HG03469 (cell line): ENCODE measurements around the gene PPP1R3G.

ENCODE experiments used
- ATAC-seq: cut with Tn5 transposase; IDR thresholded peaks from one replicate; pipeline ENCODE4 v1.9.1; 2021; ENCODE audit warnings: mild to moderate bottlenecking, moderate library complexity, moderate number of reproducible peaks; ENCODE audit not compliant: unreplicated experiment

Gene PPP1R3G

DNA sequence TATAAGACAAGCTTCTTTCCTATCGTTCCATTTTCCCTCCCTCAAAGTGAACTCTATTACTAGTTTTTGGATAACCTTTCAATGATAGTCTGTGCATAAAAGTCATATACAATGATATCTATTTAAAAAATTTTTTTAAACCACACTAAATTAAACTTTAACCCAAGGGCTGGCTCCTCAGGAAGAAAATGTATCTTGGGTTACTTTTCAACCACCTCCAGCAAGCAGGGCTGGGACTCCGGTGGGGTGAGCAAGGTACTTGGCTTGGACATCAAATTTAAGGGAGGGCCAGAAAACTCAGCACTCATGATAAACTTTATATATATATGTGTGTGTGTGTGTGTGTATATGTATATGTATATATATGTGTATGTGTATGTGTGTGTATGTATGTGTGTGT lies 13.9 kb upstream of the PPP1R3G start:
- ATAC-seq = no peak

DNA sequence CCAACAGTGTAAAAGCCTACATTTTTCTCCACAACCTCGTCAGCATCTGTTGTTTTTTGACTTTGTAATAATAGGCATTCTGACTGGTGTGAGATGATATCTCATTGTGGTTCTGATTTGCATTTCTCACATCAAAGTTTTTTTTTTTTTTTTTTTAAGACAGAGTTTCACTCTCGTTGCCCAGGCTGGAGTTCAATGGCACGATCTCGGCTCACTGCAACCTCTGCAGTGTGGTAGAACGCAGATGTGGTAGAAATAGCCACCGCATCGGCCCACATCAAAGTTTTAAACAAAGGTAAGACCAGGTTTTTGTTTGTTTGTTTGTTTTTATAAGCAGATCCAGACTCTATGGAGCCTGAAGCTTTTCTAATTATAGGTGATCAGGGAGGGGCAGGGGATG lies 12.7 kb upstream of the PPP1R3G start:
- no peak for ATAC-seq

DNA sequence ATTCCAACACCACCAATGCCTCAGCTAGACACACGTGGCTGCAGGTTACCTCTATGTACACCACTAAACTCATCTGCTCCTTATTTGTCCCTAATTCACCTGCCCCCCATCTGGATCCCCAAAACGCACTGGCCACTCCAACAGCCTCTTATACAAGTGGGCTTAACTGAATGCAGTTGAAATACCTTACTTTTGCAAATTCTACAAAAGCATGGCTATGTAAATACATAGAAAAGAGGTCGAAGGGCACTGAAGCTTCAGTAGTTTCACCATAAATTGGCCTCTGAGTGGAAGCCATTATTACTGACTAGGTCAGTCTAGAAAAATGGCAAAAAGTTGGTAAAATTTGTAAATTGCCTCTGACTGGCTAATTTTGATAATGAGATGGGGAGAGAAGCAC lies 11.1 kb upstream of the PPP1R3G start:
- ATAC-seq = no peak

DNA sequence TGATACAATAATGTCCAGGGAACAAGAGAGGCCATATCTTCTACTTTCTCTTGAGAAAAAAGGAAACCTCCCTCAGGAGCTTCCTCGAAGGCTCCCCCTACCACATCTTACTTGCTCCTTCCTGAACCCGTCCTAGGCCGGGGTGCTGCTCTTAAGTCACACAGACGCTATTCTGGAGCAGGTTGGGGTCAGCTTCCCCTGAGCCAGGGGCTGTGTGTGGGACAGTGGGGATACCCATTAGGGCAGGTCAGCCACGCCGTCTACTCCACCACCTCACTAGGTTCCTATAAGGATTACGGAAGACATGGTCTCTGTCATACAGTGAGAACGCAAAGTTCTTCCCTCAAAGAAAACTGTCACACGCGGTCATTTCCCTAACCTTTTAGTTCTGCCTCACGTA lies 8.2 kb upstream of the PPP1R3G start:
- ATAC-seq = no peak

DNA sequence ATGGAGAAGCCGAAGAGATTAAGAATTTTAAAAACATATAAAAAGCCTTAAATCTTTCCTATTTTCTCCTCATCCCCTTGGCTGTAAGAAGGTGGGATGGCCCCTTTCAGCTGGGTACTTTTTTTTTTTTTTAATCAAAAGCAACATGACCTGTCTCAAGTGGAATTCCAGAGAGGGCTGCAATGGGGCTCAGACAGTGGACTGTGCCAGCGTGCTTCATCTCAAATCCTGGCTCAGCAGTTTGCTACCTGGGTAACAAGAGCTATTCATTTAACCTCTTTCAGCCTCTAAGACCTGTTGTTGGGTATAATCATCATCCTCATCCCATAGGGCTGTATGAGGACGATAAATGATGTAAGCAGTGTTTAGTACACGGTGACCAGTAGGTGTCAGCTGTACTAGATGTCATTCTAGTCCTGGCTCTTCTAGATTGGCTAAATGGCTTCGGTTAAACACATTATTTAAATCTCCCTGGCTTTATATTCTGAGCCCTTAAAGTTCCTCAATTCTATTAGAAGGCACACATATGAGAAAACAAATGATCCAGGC lies 6.9 kb upstream of the PPP1R3G start:
- ATAC-seq = no peak

DNA sequence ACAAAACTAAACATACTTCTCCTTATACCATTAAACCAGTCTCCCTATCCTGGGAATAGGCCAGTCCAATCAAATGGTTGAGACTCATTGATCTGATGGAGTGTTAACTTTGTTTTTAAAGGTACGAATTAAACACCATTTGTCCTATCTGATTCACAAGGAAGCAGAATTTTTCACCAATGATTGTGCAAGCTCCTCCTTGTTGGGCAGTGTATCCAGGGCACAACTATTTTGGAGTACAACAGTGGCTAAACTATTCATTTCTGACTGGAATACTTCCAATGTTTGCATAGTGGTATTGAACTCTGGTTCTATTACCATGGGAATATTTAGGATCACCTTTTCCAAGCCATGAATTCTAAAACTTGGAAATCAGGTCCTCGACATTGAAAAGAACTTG lies 5.4 kb upstream of the PPP1R3G start:
- no peak for ATAC-seq

DNA sequence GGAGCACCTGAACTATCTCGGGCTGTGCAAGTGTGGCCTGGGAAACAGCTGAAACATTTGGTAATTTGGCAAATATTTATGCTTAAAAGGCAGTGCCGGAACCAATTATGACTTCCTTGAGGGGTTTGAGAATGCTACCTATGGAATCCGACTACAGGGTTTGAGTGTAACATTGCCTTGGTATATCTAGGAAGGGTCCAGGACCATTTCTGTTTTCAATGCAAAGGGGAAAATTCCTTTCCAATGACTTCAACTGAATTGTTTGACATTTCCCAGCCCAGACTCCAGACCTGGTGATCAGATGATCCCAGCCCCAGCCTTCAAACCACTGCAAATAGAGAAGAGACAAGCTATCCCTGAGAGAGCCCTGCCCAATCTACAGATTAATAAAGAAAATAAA lies 4.6 kb upstream of the PPP1R3G start:
- ATAC-seq = no peak

DNA sequence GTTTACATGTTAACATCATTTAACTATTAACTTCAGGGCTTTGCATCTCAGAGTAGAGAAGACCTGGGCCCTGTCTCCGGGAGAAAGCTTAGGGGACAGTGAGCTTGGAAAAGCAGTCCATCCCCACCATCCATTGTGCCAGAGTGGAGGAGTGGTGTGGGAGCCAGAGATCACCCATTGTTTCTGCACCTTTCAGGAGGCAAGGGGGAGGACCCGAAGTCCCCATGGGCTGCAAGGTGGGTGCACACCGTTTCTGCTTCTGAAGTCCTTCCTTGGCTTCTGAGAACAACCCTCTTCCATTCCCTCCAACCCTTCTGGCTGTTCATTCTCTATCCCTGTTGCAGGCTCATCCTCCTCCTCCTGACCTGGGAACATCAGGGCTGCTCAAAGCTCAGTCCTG lies 4.0 kb upstream of the PPP1R3G start:
- ATAC-seq = no peak

DNA sequence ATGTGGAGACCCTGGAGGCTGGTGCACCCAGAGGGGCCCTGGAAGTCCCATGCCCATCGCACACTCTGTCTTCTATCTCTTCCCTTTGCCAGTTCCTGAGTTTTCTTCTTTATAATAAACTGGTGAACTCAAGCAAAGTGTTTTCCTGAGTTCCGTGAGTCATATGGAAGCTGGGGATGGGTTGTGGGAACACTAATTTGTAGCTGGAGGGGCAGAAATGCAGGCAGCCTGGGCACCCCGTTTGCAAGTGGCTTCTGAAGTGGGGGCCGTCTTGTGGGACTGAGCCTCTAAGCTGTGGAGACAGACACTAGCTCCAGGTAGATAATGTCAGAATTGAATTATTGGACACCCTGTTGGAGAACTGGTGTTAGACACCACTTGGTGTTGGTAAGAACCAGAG lies 3.2 kb upstream of the PPP1R3G start:
- no peak for ATAC-seq

DNA sequence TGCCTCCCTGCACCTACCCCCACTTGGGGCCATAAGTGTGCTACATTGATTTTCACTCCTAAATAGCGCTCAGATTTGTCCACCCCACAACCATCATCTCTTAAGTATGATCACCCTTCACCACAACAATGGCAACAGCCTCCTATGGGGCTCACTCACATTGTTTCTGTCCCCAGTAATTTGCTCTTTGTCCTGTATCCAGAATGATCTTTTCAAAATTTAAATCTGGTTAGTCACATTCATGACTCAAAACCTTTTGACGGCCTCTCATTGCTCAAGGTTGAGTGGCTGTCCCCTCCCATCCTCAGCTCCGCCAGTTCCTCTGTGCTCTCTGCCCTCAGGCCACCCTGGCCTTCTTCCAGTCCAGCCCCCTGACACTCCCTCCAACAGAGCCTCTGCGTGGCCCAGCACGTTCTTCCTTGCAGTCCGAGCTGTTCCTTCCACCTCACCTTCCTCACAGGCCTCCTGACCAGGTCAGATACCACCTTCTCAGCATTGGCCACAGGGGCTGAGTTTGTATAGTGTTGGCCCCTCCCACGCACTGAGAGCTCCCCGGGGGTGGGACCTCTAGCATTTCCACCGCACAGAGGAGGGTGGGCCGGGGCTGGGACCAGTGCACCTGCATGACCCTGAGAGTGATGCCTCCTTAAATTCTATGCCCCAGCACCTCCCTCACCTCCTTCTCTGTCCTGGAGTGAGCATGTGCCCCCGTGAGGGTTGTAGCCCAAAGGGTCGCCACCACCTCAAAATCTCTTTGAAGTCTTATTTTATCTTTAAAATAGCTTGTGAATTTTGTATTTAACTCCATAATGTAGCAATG lies 2.4 kb upstream of the PPP1R3G start:
- no peak for ATAC-seq

DNA sequence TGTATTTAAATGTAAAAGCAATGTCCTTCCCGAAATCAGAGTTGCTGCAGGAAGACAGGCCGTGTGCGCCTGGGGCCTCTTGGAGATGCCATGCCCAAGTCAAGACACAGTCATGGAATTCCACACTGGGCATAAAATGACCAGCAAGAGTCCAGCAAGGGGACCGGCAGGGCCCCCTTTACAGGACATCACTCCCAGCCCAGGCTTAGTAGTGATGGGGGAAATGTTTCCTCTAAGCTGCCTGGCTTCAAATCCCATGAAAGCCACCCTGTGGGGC lies 1.9 kb upstream of the PPP1R3G start:
- no peak for ATAC-seq

DNA sequence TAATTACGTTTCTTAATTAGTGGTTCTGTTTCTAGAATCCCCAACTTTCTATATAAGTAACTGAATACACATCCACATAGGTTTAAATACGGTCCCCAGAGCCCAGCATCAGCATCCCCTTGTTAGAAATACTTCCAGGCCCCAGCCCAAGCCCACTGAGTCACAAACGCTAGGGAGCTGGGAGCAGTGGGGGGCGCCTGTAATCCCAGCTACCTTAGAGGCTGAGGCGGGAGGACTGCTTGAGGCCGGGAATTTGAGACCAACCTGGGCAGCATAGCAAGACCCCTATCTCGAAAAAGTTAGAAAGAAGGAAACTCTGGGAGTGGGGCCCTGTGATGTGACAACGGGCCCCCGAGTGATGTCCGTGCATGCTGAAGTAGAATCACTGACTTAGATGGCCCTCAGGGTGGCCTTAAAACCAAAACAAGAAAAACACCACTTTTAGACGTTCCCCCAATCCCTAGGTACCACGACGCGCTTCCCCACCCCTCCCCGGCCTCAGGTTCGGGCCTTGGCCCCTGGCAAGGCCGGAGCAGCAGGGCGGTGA lies 1.3 kb upstream of the PPP1R3G start:
- no peak for ATAC-seq

DNA sequence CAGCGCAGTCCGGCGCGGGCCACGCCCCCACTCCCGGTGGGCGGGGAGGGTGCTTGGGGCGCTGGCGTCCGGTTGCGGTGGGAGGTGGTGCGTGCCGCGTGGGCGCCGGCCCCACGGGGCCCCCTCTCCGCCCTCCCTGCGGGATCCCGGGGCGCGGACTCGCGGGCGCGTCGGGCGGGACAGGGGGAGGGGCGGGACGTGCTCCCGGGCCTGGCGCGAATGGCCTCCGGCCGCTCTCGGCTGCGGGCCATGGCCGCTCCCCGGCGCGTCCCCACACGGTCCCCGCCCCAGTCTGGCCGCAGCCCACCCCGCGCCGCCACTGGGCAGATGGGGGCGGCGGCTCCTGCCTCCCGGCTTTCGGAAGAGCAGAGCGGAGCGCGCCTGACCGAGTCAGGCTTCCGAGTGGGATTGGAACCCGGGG lies 771 bp upstream of the PPP1R3G start:
- no peak for ATAC-seq

DNA sequence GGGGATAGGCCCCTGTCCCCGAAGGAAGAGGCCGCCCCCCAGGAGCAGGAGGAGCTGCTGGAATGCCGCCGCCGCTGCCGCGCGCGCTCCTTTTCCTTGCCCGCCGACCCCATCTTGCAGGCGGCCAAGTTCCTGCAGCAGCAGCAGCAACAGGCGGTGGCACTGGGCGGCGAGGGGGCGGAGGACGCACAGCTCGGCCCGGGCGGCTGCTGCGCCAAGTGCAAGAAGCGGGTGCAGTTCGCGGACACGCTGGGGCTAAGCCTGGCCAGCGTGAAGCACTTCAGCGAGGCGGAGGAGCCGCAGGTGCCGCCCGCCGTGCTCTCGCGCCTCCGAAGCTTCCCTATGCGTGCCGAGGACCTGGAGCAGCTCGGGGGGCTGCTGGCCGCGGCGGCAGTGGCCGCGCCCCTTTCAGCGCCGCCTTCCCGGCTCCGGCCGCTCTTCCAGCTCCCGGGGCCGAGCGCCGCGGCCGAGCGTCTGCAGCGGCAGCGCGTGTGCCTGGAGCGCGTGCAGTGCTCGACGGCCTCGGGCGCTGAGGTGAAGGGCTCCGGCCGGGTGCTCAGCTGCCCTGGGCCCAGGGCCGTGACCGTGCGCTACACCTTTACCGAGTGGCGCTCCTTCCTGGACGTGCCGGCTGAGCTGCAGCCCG lies 630 bp downstream of the PPP1R3G start:
- ATAC-seq = no peak

DNA sequence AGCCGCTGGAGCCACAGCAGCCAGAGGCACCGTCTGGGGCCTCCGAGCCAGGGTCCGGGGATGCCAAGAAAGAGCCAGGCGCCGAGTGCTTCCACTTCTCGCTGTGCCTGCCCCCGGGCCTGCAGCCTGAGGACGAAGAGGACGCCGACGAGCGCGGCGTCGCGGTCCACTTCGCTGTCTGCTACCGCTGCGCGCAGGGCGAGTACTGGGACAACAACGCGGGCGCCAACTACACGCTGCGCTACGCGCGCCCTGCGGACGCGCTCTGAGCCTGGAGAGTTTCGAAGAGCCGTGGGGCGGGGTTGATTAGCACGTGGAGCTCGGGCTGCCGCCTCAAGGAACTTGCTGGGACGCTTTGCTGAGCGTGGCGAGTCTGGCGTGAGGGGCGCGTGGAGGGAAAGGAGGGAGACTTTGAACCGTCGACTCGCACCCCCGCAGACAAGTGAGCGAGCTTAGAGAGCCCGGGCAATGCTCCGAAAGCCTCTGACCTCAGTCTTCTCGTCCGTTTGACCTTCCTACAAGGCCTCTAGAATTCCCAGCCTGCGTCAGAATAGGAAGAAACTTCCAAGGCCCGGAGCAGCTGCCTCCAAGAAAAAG lies 1.3 kb downstream of the PPP1R3G start:
- no peak for ATAC-seq

DNA sequence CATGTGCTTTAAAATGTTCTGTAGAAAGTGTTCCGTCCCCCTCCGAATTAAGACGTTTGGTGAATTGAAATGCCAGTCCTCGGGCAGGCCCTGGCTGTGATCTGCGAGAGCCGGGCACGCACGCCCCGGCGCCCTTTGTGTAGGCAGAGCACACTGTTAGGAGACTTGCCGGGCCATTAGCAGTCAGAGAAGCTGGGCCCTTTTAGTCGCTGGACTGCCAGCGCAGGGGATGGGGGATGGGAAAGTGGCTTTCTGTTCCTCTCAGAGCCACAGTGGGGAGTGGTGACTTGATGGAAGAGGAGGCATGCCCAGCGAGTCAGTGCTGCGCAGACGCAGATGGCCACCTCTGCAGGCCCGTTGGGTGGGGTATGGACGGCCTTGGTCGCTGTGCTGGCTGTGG lies 2.2 kb downstream of the PPP1R3G start:
- no peak for ATAC-seq

DNA sequence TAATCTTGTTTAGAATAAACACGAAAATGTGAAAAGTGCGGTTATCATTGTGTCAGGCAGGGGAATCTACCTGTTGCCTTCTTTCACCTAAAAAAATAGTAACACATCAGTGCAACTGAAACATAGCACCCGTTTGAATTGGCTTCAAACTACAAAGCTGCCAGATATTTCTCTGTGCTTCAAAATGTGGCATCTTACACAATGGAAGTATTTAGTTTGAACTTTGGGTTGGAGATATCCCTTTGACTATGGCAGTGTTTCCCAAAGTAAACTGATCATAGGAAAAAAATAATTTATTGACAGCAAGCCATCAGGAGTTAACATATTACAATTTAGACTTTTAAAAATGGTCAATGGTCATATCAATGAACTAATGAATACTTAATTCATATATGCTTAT lies 3.6 kb downstream of the PPP1R3G start:
- no peak for ATAC-seq

DNA sequence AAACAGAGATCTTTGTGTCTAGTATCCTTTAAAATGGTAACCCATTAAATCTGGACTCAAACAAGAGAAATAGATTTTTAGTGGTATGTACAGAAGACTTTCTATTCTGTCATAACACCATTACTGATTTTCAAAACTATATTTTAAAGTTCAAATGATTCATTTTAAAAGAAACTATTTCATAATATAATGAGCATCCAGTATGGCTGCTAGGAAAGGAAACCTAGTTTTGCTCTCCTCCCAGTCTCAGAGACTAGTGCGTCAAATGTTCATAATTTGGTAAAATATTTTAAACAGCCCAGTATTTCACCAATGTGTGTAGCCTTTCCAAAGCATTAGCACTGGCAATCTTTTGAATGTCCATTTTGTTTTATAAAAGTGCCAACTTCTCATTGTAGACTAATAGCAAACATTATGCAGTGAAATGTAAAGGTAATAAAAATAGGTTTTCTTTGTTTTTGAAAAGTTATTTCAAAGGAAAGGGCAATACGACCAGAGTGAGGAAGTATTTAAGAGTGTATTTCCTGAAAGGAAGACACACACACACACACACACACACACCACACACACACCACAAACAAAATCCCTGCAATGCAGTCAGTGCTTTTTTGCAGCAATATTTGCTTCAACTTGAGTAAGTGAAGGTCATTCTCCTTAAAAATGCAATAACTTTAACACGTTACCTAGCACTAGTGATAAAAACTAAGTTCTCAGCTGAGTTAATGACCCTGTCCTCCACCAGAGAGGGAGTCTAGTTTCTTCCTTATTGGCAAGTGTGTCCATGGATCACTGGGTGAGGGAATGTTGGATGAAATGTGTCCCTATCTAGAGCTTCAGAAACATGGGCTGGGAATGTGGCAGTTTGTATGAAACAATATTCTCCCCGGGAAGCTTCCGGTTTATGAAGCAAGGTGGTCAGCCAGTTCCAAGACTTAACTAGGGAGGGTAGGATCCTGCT lies 4.6 kb downstream of the PPP1R3G start:
- no peak for ATAC-seq

DNA sequence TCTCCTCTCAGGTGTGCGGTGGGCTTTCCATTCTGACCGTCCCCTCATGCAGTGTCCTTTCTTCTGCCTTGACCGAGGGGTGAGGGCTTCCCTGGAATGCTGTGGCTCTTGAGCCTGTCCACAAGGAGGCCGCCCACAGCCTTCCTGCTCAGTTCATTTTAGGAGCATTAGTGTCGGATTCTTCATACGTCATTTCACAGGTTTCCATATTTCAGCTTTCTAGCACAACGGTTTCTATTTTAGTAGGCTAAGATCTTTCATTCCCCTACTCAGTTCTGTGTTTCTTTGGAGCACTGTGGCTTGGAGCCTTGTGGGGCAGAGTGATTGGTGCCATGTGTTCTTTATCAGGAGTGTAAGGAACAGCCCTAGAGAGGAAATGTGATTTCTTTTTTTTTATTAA lies 5.5 kb downstream of the PPP1R3G start:
- no peak for ATAC-seq

DNA sequence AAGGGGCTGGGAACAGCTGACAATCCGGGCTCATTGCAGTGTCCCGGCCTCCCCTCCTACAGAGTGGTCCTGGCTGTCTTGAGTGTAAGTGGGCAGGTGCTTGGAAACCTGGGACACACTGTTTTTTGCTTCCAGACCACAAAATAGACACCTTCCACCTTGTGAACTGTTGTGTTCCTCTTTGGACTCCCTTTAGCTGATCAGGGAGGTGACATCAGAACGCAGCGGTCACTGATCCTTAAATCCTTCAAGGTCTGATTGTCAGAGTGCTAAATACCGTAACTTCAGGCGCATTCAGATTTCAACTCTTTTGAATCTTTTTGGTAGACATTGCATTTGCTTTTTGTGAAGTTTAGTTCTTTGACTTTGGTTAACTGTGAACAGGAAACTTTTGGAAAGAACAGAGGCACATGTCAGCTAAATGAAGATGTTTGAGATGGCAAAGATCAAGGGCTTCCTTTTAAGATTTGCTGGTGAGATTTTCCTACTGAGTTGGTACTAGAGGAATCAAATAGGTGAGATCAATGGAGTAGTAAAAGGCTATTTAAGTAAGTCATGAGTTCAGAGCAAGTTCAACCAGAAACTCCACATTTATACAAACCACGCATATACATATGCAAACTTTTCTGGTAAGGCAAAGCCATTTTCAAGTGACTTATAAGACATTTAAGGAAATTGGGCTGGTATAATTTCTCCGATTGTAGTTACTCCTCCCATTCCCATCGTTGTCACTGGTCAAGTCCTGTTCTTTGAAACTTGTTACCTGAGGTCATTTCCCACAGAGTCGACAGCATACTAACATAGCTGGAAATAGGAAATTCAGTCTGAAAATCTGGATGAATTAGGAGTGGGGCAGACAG lies 6.3 kb downstream of the PPP1R3G start:
- ATAC-seq = no peak
